HG02970 (cell line): ENCODE measurements around the gene HSF2BP.
"Not testable (repeated sequence)": the region's sequence is repeated elsewhere in the genome, so short reads cannot be mapped to it uniquely, and the experiment has no call there.

ENCODE experiments used
- ATAC-seq: cut with Tn5 transposase; IDR thresholded peaks from one replicate; pipeline ENCODE4 v1.9.1; 2021; ENCODE audit warnings: mild to moderate bottlenecking, moderate library complexity, moderate number of reproducible peaks; ENCODE audit not compliant: unreplicated experiment, low FRiP score

Gene HSF2BP

GRCh38 chr21:43485016-43485415 lies 174.3 kb downstream of the HSF2BP start:
- not testable (repeated sequence) for ATAC-seq

- ATAC-seq: not testable (repeated sequence)
Measured at GRCh38 chr21:43479197-43479596, 180.1 kb downstream of the HSF2BP start.
